GM18873 (cell line): ENCODE measurements around the gene TRMT13.
A peak's percentile ranks its signal among the peaks of the same experiment; 100 is the strongest.

Experiments
- ATAC-seq: cut with Tn5 transposase; IDR thresholded peaks from one replicate; pipeline ENCODE4 v1.9.1; 2021; ENCODE audit warnings: mild to moderate bottlenecking, moderate library complexity, moderate number of reproducible peaks; ENCODE audit not compliant: unreplicated experiment, low FRiP score

The TRMT13 gene

DNA sequence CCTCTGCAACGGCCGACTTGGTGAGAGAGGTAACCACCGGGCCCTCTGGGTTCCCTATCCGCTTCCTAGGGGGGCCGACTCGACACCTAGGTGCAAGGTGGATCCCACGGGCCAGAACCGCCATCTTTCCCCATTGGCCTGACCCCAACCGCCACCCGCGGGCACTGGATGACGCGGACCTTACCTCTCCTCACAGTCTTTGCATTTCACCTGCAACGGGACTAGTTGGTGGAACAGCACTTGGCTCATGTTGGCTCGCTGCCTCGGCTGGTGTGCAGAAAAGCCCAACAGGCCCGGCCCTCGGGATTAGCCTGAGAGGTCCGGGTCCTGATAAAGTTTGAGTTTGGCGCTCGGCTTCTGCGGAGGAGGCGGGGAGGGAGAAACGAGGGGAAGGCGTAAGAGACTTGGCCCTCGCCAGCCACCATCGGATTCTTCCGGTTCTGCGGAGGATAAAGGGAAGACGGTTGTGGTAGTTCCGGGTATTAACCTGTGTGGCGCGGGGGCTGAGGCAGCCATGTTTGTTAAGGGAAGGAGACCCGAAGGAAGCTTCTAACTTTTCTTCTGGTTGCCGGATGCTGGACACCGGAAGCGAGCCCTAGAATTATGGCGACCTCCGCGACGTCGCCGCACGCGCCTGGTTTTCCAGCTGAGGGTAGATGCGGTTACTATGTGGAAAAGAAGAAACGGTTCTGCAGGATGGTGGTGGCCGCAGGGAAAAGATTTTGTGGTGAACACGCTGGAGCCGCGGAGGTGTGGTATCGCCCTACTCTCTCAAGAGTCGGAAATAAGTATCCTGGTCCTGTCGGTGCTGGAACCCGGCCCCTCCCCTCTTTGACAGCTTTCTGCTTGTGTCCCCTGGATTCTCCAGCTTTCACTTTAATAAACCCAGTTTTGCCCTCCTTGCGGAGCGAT, at the start of gene TRMT13, which contains the start of gene SASS6:
Gene TRMT13 (plus strand): TSS at position 598 of the 912 bp plus-strand sequence. CDS start 6 bp downstream, at position 604.
Gene SASS6 (minus strand): TSS at position 365 of the 912 bp plus-strand sequence. CDS start 116 bp downstream, at position 249.
- peak; percentile 92 for ATAC-seq

DNA sequence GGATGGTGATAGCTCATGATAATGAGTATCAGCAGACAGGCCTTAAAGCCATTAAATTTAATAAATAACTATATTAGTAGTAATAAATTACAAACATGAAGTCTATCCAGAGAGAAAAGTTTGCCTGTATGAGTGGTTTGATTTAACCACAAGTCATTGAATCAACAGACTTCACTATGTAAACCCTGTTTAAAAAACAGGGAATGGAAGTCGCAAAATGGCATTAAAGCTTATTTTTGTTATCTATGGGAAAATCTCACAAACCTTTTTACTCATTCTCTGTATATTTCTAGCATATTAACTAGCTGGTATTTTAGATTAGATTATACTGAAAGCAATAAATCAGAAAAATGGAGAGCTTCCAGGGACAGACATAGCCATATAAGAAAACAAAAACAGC, 45.6 kb upstream of the TRMT13 start:
- ATAC-seq: no peak

DNA sequence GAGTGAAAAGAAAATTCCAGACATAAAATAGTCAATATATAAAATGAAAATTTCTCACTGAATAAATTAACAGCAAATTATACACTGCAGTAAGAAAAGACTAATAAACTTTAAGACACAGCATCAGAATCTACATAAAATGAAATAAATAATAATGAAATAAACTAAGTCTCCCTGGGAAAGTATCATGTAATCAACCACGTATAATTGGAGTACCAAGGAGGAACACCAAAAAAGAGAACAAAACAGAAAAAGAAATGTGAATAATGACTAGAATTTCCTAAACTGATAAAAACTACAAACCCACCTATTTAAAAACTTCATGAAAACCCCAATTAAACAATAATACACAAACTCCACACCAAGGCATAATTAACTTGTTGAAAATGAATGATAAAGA, 43.9 kb upstream of the TRMT13 start:
- ATAC-seq: no peak

- ATAC-seq: no peak
These were observed 42.5 kb upstream of the TRMT13 start for GRCh38 chr1:100090471-100090870.

DNA sequence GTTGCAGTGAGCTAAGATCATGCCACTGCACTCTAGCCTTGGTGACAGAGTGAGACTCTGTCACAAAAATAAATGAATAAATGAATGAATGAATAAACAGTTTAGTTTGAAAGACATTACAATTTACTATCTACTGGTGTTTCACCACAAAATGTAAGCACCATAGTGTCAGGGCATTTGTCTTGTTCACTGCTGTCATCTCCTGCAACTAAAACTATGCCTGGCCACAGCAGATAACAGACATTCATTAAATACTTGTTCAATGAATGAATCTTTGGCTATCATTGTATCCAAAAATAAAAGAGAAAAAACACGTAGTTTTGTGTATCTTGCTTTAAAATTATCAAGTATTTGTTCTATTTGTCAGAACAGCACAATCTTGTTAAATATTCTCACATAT, 32.8 kb upstream of the TRMT13 start:
- no peak for ATAC-seq

DNA sequence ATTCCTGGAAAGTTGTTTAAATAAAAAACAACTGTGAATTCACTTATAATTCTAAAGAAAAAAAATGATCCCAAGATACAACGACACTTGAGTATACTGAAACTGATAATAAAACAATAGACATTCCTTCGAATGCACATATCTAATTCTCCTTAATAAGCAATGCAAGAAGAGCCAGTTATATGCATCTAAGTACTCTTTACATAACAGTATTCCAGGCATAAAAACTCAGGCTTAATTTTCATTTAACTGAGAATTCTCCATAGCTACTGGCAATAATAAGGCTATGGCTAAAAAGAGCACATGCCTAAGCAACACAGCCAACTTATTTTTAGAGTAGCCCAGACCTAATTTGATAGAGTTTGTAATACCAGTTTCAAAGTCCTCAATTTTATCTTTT, 31.4 kb upstream of the TRMT13 start:
- ATAC-seq: no peak

DNA sequence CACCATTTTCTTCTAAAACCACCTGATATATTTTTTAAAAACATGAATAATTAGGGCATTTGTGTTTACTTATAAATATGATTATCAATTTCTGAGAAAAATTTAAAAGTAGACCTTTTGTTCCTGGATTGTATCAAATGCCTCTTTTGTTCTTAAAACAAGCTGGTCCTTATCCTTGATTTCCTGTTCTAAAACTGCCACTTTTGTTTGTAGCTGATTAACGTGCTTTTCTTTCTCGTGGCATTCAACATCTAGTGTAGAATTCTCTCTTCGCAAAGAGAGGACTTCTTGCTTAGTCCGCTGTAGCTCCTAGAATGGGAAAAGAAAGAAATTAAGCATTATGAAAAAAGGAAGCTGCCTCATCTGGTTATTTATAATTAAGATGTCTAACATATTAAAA, 25.3 kb upstream of the TRMT13 start:
- no peak for ATAC-seq

DNA sequence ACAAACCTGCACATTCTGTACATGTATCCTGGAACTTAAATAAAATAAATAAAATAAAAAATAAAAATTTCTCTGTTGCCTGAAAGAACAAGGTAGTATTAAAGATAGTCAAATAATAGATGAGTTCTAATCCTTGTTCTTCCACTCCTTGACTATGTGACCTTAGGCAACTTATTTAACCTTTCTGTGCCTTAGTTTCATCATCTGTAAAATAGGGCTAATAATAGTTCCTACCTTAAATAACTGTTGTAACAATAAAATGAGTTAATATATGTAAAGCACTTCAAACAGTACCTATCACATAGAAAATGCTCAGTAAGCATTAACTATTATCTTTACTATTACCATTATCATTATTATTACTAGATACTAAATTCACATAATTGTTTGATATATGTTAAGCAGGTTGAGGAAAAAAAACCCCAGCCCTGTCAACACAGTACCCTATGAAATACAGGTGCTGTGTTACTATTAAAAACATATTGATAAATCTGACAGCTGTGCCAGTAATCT, 23.4 kb upstream of the TRMT13 start:
- no peak for ATAC-seq

- ATAC-seq: no peak
These were observed 17.4 kb upstream of the TRMT13 start for GRCh38 chr1:100115524-100115923.

DNA sequence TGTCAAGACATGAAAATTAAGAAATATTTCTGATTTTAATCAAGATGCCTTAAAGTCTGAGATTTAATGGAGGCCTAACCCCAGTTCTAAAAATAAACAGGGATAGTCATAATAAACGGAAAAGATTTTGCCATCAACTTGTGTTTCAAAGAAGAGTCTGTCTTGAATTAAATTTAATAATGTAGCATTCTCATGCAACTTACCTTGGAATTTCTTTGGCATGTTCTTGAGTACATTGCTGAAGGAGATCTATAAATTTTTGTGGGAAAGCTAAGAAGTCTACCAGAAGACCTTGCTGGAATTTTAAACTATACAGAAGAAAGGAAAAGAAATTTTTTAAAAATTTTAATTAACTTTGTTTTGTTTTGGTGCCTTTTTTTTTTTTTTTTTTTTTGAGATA, 10.8 kb upstream of the TRMT13 start:
- no peak for ATAC-seq

GRCh38 chr1:100127226-100127625, 5.7 kb upstream of the TRMT13 start:
- ATAC-seq: no peak

- ATAC-seq: no peak
These were observed 2.3 kb upstream of the TRMT13 start for GRCh38 chr1:100130552-100131077.

- no peak for ATAC-seq
These were observed 1.3 kb upstream of the TRMT13 start for GRCh38 chr1:100131623-100132022.

DNA sequence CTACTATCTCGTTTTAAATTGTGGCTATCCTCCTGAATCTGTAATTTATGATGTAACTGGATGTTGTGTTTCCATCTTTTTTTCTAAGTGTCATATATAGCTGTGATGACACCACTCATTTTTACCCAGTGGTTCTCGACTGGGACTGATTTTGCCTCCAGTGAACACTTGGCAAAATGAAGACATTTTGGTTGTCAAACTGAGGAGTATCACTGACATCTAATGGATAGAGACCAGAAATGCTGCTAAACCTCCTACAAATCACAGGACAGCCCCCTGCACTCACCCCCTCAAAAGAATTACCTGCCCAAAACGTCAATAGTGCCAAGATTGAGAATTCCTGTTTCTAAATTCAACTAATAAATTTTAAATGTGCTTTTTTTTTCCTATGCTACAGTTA, 1.9 kb downstream of the TRMT13 start:
- no peak for ATAC-seq

GRCh38 chr1:100137602-100138001, 4.6 kb downstream of the TRMT13 start:
- ATAC-seq: no peak

DNA sequence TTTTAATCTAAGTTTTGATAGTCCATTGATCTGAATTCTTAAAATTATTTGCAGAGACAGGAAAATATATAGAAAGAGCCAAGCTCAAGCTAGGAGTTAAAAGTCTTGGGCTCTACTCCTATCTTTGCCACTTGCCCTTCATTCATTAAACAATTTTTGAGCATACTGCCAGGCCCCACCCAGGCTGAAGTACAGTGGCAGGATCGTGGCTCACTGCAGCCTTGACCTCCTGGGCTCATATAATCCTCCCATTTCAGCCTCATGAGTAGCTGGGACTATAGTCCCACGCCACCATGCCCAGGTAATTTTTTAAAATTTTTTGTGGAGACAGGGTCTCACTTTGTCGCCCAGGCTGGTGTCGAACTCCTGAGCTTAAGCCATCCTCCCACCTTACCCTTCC, 8.2 kb downstream of the TRMT13 start:
- no peak for ATAC-seq

GRCh38 chr1:100142343-100142742, 9.4 kb downstream of the TRMT13 start:
- no peak for ATAC-seq

DNA sequence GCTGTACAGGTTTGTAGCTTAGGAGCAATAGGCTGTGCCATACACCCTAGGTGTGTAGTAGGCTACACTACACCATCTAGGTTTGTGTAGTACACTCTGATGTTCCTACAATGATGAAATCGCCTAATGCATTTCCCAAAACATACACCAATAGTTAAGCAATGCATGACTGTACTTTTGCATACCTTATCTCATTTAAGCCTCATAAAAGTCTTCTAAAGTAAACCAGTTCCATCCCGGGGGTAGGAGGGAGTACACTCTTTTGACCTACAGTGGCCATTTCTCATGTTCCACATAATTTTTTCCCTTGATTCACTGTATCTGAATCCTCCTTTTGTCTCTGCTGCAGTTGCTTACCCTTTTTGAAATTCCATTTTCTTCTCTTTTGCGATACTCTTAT, 12.2 kb downstream of the TRMT13 start:
- no peak for ATAC-seq

- no peak for ATAC-seq
These were observed 14.0 kb downstream of the TRMT13 start for GRCh38 chr1:100146958-100147357.

DNA sequence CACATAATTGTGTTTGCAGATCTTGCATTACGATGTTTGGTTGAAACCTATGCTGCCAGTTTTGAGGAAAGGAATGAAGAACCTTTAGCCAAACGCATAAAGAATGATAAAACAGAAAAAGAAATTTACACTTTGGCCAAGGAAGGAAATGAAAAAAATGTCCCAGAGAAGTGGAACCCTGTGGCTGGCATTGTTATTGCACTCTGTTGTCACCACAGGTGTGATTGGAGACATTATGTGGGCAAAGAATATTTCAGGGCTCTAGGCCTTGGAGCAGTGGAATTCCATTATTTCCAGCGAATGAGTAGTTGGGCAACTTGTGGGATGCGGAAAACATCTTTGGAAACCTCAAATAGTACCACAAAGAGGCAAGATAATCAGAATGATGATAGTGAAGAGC, 14.9 kb downstream of the TRMT13 start:
- ATAC-seq: no peak

DNA sequence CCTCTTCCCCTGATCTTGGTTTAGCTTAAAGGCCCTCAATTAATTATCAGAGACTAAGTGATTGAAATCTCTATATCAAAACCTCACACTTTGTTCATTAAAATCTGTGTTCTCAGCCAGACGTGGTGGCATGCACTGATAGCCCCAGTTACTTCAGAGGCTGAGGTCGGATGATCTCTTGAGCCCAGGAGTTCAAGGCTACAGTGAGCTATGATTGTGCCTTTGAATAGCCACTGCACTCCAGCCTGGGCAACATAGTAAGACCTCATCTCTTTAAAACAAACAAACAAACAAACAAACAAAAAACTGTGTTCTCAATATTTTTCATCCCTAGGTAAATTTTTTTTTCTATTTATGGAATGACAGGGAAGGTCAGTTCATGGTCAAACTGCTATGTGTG, 18.7 kb downstream of the TRMT13 start:
- ATAC-seq: no peak

GRCh38 chr1:100152271-100152670, 19.3 kb downstream of the TRMT13 start:
- peak; percentile 56 for ATAC-seq
